Breast epithelium (tissue), 3 donors: ENCODE measurements around the gene TGFBI.

Source experiments
- CTCF ChIP-seq, 3 donors: fragments of 450-650 bp; IDR thresholded peaks; one replicate each; pipeline ENCODE4 v1.5.1; 2016 to 2017; ENCODE audit warnings: antibody characterized with exemption in 3 of 3, mild to moderate bottlenecking in 3 of 3, moderate library complexity in 3 of 3
- POLR2A ChIP-seq: fragments of 450-650 bp; IDR thresholded peaks from one replicate; pipeline ENCODE4 v1.6.1; 2016; ENCODE audit warnings: antibody characterized with exemption, mild to moderate bottlenecking, moderate library complexity

- no peak for TF ChIP-seq CTCF (IDR thresholded peaks at IDR 0.05)
- TF ChIP-seq POLR2A = no peak
These were observed 10.4 kb downstream of the TGFBI start for GRCh38 chr5:136039202-136039601.
